ENCODE measurements around the gene RND1. TPM values are rescaled to one million over a fixed set of nuclear protein-coding genes. Genes with fewer than 3 reads are reported as not detected.
"Not testable (repeated sequence)": the region's sequence is repeated elsewhere in the genome, so short reads cannot be mapped to it uniquely, and the experiment has no call there.

The RND1 gene
- polyA plus RNA-seq, 6 donors from 2014 or later: 2.0 to 3.8 (median 3.0) TPM

DNA sequence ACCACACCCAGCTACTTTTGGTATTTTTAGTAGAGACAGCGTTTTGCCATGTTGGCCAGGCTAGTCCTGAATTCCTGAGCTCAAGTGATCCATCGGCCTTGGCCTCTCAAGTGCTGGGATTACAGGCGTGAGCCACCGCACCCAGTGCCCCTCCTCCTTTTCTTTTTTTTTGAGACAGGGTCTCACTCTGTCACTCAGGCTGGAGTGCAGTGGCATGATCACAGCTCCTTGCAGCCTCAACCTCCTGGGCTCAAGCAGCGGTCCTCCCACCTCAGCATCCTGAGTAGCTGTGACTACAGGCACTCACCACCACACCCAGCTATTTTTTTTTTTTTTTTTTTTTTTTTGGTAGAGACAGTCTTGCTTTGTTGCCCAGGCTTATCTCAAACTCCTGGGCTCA is 5.4 kb downstream of the RND1 start:
- not testable (repeated sequence) for H3K36me3 Mint-ChIP-seq; H3K4me3 Mint-ChIP-seq; DNase-seq; H3K9me3 Mint-ChIP-seq; H3K27ac Mint-ChIP-seq; ATAC-seq (ENCODE audit: low read depth in 2 of 2); H3K27me3 Mint-ChIP-seq
- H3K4me1 Mint-ChIP-seq: peaks cover 15 to 22% (median 21%) of the 10 kb centered on the region in 3 donors

DNA sequence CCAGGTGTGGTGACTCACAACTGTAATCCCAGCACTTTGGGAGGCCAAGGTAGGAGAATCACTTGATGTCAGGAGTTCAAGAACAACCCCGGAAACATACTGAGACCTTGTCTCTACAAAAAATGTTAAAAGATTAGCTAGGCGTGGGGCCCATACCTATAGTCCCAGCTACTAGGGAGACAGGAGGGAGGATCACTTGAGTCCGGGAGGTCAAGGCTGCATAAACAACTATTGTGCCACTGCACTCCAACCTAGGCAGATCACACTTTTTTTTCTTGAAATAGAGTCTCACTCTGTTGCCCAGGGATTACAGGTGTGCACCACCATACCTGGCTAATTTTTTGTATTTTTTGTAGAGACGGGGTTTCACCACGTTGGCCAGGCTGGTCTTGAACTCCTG is 6.1 kb downstream of the RND1 start:
- DNase-seq (no peak), ATAC-seq (ENCODE audit: low read depth in 2 of 2) (no peak)
- Mint-ChIP-seq H3K9me3 (no peaks in the 10 kb centered on the region), H3K27ac (no peak overlapping the region), H3K27me3 (peaks cover 0 to 7% (median 6%) of the 10 kb centered on the region in 3 donors), H3K4me1 (peaks cover 9 to 15% (median 14%) of the 10 kb centered on the region in 3 donors), H3K4me3 (no peak overlapping the region), H3K36me3 (no peaks in the 10 kb centered on the region)

DNA sequence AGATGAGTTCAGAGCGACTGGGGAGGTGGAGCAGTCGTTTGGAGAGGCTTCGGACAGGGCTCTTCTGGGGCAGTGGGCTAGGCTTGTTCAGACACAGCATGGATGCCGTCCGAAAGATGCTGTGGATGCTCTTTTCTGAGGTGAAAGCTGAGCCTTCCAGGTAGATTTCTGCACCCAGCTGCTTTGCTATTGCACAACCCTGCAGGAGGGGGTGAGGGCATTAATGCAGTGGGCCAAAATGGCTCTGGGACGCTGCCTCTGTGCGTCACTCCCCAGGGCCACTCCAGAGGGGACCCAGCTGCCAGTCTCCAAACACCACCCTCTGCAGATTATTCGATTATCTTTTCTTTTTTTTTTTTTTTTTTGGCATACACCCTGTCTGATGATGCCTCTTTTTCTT is 7.6 kb downstream of the RND1 start:
- Mint-ChIP-seq H3K36me3 (no peaks in the 10 kb centered on the region), H3K27me3 (peaks cover 0 to 6% (median 3%) of the 10 kb centered on the region in 3 donors), H3K4me1 (peaks cover 3 to 5% (median 4%) of the 10 kb centered on the region in 3 donors), H3K27ac (no peak overlapping the region), H3K9me3 (no peaks in the 10 kb centered on the region), H3K4me3 (peak overlapping the region in 1 of 8 donors; percentile 18)
- ATAC-seq (ENCODE audit: low read depth in 2 of 2) (no peak), DNase-seq (no peak)

DNA sequence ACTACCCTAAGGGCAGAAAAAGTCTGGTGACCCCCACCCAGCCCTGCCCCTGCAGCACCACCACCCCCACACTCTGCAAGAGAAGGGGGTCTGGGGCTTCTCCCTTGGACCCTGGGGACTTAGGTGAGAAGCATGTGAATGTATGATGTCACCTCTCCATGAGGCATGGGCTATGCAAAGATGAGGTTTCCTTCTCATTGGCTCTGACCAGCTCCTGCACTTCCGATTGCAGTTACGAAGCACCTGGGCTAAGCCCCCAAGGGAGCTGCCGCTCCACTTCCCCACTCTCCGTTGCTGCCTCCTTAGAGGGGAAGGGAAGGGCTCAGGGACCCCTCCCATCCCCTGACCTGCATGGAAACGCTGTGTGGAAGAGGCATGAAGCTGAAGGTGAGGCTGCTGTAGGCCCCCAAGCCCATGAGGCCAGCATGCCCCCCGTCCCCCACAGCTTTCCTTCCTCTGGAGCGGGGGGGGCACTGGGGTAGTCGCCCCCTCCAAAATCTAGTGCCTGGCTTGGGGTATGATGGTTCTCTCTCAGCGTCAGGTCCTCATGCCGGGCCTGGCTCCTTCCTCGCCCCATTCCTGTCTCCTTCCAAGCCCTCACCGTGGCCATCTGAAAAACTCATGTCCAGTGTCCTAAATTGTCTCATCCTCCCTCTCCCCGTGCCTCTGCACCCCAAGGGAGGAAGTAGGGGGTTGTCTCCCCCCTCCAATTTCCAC is 8.2 kb downstream of the RND1 start:
- H3K4me1 Mint-ChIP-seq: peaks cover 7 to 10% (median 8%) of the 10 kb centered on the region in 3 donors
- ATAC-seq (ENCODE audit: low read depth in 2 of 2): peak in 1 of 2 donors; percentile 46
- H3K36me3 Mint-ChIP-seq: no peaks in the 10 kb centered on the region
- H3K9me3 Mint-ChIP-seq: no peaks in the 10 kb centered on the region
- H3K27ac Mint-ChIP-seq: peak overlapping the region in 1 of 6 donors; percentile 34
- H3K4me3 Mint-ChIP-seq: no peak overlapping the region
- no peak for DNase-seq
- H3K27me3 Mint-ChIP-seq: peaks cover 0 to 6% (median 0%) of the 10 kb centered on the region in 3 donors

GRCh38 chr12:48856379-48856778 is 9.3 kb downstream of the RND1 start:
- Mint-ChIP-seq H3K36me3 (no peaks in the 10 kb centered on the region), H3K4me3 (no peak overlapping the region), H3K27me3 (no peaks in the 10 kb centered on the region), H3K4me1 (peaks cover 7 to 18% (median 13%) of the 10 kb centered on the region in 3 donors), H3K9me3 (no peaks in the 10 kb centered on the region), H3K27ac (no peak overlapping the region)
- DNase-seq: no peak
- no peak for ATAC-seq (ENCODE audit: low read depth in 2 of 2)

DNA sequence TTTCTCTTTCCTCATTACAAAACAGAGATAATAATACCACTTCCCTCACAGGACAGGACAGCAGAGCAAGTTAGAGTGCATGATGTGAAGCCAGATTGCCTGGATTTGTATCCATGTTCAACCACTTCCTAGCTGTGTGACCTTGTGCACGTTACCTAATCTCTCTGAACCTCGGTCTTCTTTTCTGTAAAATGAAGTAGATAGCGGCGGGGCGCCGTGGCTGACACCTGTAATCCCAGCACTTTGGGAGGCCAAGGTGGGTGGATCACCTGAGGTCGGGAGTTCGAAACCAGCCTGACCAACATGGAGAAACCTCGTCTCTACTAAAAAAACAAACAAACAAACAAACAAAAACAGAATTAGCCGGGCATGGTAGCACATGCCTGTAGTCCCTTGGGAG is 10.7 kb downstream of the RND1 start:
- not testable (repeated sequence) for H3K9me3 Mint-ChIP-seq; H3K27me3 Mint-ChIP-seq; DNase-seq; H3K36me3 Mint-ChIP-seq; ATAC-seq (ENCODE audit: low read depth in 2 of 2)
- Mint-ChIP-seq H3K27ac (peak overlapping the region in 1 of 6 donors; percentile 87), H3K4me1 (peaks cover 18 to 32% (median 28%) of the 10 kb centered on the region in 3 donors), H3K4me3 (peak overlapping the region in 1 of 8 donors; percentile 25)

- peak overlapping the region in 2 of 6 donors; percentile 39 to 52 for H3K27ac Mint-ChIP-seq
- no peak for ATAC-seq (ENCODE audit: low read depth in 2 of 2)
- H3K4me1 Mint-ChIP-seq: peaks cover 22 to 37% (median 32%) of the 10 kb centered on the region in 3 donors
- no peak for DNase-seq
- H3K27me3 Mint-ChIP-seq: no peaks in the 10 kb centered on the region
- no peaks in the 10 kb centered on the region for H3K9me3 Mint-ChIP-seq
- H3K4me3 Mint-ChIP-seq: peak overlapping the region in 1 of 8 donors; percentile 25
- H3K36me3 Mint-ChIP-seq: peaks cover 0 to 7% of the 10 kb centered on the region in 2 donors
These were observed 11.2 kb downstream of the RND1 start for GRCh38 chr12:48854488-48854887.

DNA sequence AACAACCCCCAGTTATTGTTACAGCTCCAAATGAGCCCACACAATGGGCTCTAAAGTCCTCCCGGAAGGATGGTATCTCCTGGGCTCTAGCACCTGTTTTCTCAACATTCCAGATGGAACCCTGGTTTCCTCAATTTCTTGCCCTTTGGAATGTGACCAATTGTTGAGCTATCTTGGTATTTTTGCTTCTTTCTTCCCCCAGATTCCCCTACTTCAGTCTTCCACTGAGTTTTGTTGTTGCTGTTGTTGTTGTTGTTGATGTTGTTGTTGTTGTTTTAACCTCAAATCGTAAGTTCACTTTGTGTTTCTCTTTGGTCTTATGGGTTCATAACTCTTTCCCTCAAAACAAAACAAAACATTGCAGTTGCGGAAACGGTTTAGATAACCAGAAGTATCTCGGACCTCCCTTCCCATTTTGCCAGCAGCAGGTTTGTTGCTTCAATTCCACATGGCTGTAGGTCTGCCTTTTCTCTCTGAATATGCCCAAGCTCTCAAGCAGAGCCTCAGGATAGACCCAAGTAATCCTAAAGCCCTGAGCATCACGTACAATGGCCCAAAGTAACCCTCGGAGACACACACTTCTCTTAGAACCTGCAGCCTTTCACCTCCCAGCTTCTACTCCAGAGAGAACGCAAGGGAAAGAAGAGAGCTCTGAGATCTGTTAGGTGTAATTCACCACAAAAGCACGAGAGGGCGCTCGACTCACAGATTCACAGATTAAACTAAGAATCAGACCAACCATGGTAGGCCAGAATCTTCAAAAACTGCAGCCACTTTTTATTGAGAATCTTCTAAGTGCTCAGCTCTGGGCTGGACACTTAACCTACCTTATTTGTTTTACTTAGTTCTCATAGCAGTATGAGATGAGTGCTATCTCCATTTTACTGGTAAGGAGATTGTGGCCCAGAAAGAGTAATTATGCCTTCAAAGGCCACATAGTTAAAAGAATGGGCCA is 12.7 kb downstream of the RND1 start:
- ATAC-seq (ENCODE audit: low read depth in 2 of 2) (peak; percentile 21 to 36), DNase-seq (peak; percentile 84)
- Mint-ChIP-seq H3K4me3 (peak overlapping the region; percentile 93 to 99 (median 97)), H3K27me3 (no peaks in the 10 kb centered on the region), H3K4me1 (peaks cover 26 to 43% (median 41%) of the 10 kb centered on the region in 3 donors), H3K27ac (peak overlapping the region; percentile 92 to 98 (median 98)), H3K9me3 (no peaks in the 10 kb centered on the region), H3K36me3 (peaks cover 0 to 7% of the 10 kb centered on the region in 2 donors)

GRCh38 chr12:48851883-48852733 is 13.6 kb downstream of the RND1 start, which contains the start of gene DDX23:
TSS of gene DDX23 (minus strand) at chr12:48852163. CDS start at chr12:48845782, 6,381 bp downstream.
- H3K36me3 Mint-ChIP-seq: peaks cover 0 to 7% of the 10 kb centered on the region in 2 donors
- H3K4me3 Mint-ChIP-seq: peak within 1 kb of the TSS; percentile 93 to 99 (median 97)
- H3K4me1 Mint-ChIP-seq: peaks cover 26 to 43% (median 42%) of the 10 kb centered on the region in 3 donors
- H3K27ac Mint-ChIP-seq: peak within 1 kb of the TSS; percentile 97 to 99 (median 98)
- H3K27me3 Mint-ChIP-seq: no peaks in the 10 kb centered on the region
- peak; percentile 95 to 96 for ATAC-seq (ENCODE audit: low read depth in 2 of 2)
- peak; percentile 87 for DNase-seq
- no peaks in the 10 kb centered on the region for H3K9me3 Mint-ChIP-seq

DNA sequence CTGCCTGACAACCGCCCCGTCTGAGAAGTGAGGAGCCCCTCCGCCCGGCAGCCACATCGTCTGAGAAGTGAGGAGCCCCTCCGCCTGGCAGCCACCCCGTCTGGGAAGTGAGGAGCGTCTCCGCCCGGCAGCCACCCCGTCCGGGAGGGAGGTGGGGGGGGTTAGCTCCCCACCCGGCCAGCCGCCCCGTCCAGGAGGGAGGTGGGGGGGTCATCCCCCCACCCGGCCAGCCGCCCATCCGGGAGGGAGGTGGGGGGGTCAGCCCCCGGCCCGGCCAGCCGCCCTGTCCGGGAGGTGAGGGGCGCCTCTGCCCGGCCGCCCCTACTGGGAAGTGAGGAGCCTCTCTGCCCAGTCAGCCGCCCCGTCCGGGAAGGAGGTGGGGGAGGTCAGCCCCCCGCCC is 23.6 kb downstream of the RND1 start:
- peaks cover 12 to 19% of the 10 kb centered on the region in 2 donors for H3K36me3 Mint-ChIP-seq
- H3K27ac Mint-ChIP-seq; ATAC-seq (ENCODE audit: low read depth in 2 of 2); H3K27me3 Mint-ChIP-seq; DNase-seq; H3K4me3 Mint-ChIP-seq; H3K9me3 Mint-ChIP-seq; H3K4me1 Mint-ChIP-seq: not testable (repeated sequence)

GRCh38 chr12:48838048-48838447 is 27.6 kb downstream of the RND1 start:
- Mint-ChIP-seq H3K9me3 (no peaks in the 10 kb centered on the region), H3K27ac (no peak overlapping the region), H3K36me3 (peaks cover 25 to 26% of the 10 kb centered on the region in 2 donors), H3K27me3 (no peaks in the 10 kb centered on the region), H3K4me1 (no peaks in the 10 kb centered on the region), H3K4me3 (no peak overlapping the region)
- DNase-seq (no peak), ATAC-seq (ENCODE audit: low read depth in 2 of 2) (no peak)

- ATAC-seq (ENCODE audit: low read depth in 2 of 2) (no peak), DNase-seq (no peak)
- H3K9me3 Mint-ChIP-seq: no peaks in the 10 kb centered on the region
- no peaks in the 10 kb centered on the region for H3K27me3 Mint-ChIP-seq
- H3K4me1 Mint-ChIP-seq: peaks cover 0 to 4% (median 0%) of the 10 kb centered on the region in 3 donors
- H3K27ac Mint-ChIP-seq: no peak overlapping the region
- no peak overlapping the region for H3K4me3 Mint-ChIP-seq
- H3K36me3 Mint-ChIP-seq: peaks cover 40 to 45% of the 10 kb centered on the region in 2 donors
These were observed 33.2 kb downstream of the RND1 start for GRCh38 chr12:48832321-48833060.

All from naive B cell (primary cell).